Astrocyte (in vitro differentiated cells and primary cell): ENCODE measurements around the gene DDX25. TPM values are rescaled to one million over a fixed set of nuclear protein-coding genes. Genes with fewer than 3 reads are reported as not detected.
A peak's percentile ranks its signal among the peaks of the same experiment; 100 is the strongest.

ENCODE experiments used
- DNase-seq: peaks from one replicate; pipeline ENCODE4 v3.0.0-alpha.2; 2010; ENCODE audit warnings: low read depth
- FAIRE-seq: peaks from 2 replicates; lab custom pipeline; 2011; peaks lifted over from hg19 to GRCh38; lab: Jason Lieb, UNC
- H2AFZ ChIP-seq: 2 replicates; pipeline ENCODE4 v1.6.0; 2012; ENCODE audit warnings: low read depth, low read length, inconsistent platforms
- H3K27ac ChIP-seq: 2 replicates; pipeline ENCODE4 v1.5.1; 2011; ENCODE audit warnings: low read depth, low read length, inconsistent platforms
- H3K27me3 ChIP-seq: 2 replicates; pipeline ENCODE4 v1.6.0; 2011; ENCODE audit warnings: low read length, inconsistent platforms; ENCODE audit not compliant: insufficient read depth
- H3K36me3 ChIP-seq: 2 replicates; pipeline ENCODE4 v1.5.1; 2011; ENCODE audit warnings: low read length, inconsistent platforms; ENCODE audit not compliant: insufficient read depth
- H3K4me1 ChIP-seq: 2 replicates; pipeline ENCODE4 v1.5.1; 2011; ENCODE audit warnings: low read length, inconsistent platforms; ENCODE audit not compliant: insufficient read depth
- H3K4me2 ChIP-seq: 2 replicates; pipeline ENCODE4 v1.6.0; 2012; ENCODE audit warnings: low read length, inconsistent platforms
- H3K4me3 ChIP-seq: 2 replicates; pipeline ENCODE4 v1.5.1; 2011; ENCODE audit warnings: low read depth, mild to moderate bottlenecking, low read length, inconsistent platforms; ENCODE audit not compliant: insufficient read depth
- H3K79me2 ChIP-seq: 2 replicates; pipeline ENCODE4 v1.6.0; 2012; ENCODE audit warnings: mild to moderate bottlenecking, low read length, inconsistent platforms; ENCODE audit not compliant: insufficient read depth
- H3K9ac ChIP-seq: 2 replicates; pipeline ENCODE4 v1.6.0; 2012; ENCODE audit warnings: mild to moderate bottlenecking, low read length, inconsistent platforms
- H3K9me3 ChIP-seq: 2 replicates; pipeline ENCODE4 v1.5.1; 2012; ENCODE audit warnings: low read depth, mild to moderate bottlenecking, low read length, inconsistent platforms; ENCODE audit not compliant: insufficient read depth
- H4K20me1 ChIP-seq: 2 replicates; pipeline ENCODE4 v1.6.0; 2012; ENCODE audit warnings: low read length, inconsistent platforms; ENCODE audit not compliant: insufficient read depth
- H3K27ac Mint-ChIP-seq: one replicate; pipeline ENCODE4 v1.8.0; 2021; ENCODE audit warnings: mild to moderate bottlenecking, mixed read lengths; ENCODE audit not compliant: unreplicated experiment
- H3K27me3 Mint-ChIP-seq: one replicate; pipeline ENCODE4 v1.8.0; 2021; ENCODE audit warnings: low read depth, mixed read lengths; ENCODE audit not compliant: unreplicated experiment
- H3K36me3 Mint-ChIP-seq: one replicate; pipeline ENCODE4 v1.8.0; 2021; ENCODE audit warnings: low read depth, mixed read lengths; ENCODE audit not compliant: unreplicated experiment
- H3K4me1 Mint-ChIP-seq: one replicate; pipeline ENCODE4 v1.8.0; 2021; ENCODE audit warnings: low read depth, mixed read lengths; ENCODE audit not compliant: unreplicated experiment
- H3K4me3 Mint-ChIP-seq: one replicate; pipeline ENCODE4 v1.8.0; 2021; ENCODE audit warnings: mild to moderate bottlenecking, moderate library complexity, mixed read lengths; ENCODE audit not compliant: unreplicated experiment
- H3K9me3 Mint-ChIP-seq: one replicate; pipeline ENCODE4 v1.8.0; 2021; ENCODE audit warnings: mild to moderate bottlenecking, mixed read lengths; ENCODE audit not compliant: unreplicated experiment
- EZH2 ChIP-seq: IDR thresholded peaks from 2 replicates; pipeline ENCODE4 v1.6.1; 2012; ENCODE audit warnings: mild to moderate bottlenecking, low read length, inconsistent platforms; ENCODE audit not compliant: insufficient read depth
- total RNA-seq: library from RNA; stranded (reverse); gene quantifications from 2 replicates; pipeline ENCODE4 v1.2.1, GENCODE V29; 2021
- TF ChIP-seq, protein P1 (sequence below): IDR thresholded peaks from 2 replicates; pipeline ENCODE4 v1.5.1; 2011; ENCODE audit warnings: low read depth, mild to moderate bottlenecking, inconsistent platforms, low read length, moderate library complexity; ENCODE audit not compliant: insufficient read depth

Gene DDX25
- total RNA-seq, 1 donor from 2014 or later = 1.1 TPM

- Mint-ChIP-seq H3K4me3 (peak overlapping the region; percentile 30), H3K36me3 (peaks cover 8% of the 10 kb centered on the region), H3K27me3 (no peaks in the 10 kb centered on the region), H3K4me1 (peaks cover 8% of the 10 kb centered on the region), H3K27ac (peak overlapping the region; percentile 50), H3K9me3 (peaks cover 1% of the 10 kb centered on the region)
- DNase-seq = peak; percentile 45
- H3K4me1 ChIP-seq = no peaks in the 10 kb centered on the region
- no peak for FAIRE-seq
- peaks cover 4% of the 10 kb centered on the region for H3K27me3 ChIP-seq
- H4K20me1 ChIP-seq = no peaks in the 10 kb centered on the region
- H3K79me2 ChIP-seq = no peaks in the 10 kb centered on the region
- no peaks in the 10 kb centered on the region for H3K36me3 ChIP-seq
- no peak overlapping the region for H3K9ac ChIP-seq
- TF ChIP-seq, protein P1, sequence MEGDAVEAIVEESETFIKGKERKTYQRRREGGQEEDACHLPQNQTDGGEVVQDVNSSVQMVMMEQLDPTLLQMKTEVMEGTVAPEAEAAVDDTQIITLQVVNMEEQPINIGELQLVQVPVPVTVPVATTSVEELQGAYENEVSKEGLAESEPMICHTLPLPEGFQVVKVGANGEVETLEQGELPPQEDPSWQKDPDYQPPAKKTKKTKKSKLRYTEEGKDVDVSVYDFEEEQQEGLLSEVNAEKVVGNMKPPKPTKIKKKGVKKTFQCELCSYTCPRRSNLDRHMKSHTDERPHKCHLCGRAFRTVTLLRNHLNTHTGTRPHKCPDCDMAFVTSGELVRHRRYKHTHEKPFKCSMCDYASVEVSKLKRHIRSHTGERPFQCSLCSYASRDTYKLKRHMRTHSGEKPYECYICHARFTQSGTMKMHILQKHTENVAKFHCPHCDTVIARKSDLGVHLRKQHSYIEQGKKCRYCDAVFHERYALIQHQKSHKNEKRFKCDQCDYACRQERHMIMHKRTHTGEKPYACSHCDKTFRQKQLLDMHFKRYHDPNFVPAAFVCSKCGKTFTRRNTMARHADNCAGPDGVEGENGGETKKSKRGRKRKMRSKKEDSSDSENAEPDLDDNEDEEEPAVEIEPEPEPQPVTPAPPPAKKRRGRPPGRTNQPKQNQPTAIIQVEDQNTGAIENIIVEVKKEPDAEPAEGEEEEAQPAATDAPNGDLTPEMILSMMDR = no peak
- TF ChIP-seq EZH2 = no peak
- H2AFZ ChIP-seq = no peak overlapping the region
- H3K27ac ChIP-seq = no peak overlapping the region
- H3K9me3 ChIP-seq = no peaks in the 10 kb centered on the region
- no peak overlapping the region for H3K4me2 ChIP-seq
- no peak overlapping the region for H3K4me3 ChIP-seq
Observed at GRCh38 chr11:125956391-125957134, 52.3 kb downstream of the DDX25 start.

DNA sequence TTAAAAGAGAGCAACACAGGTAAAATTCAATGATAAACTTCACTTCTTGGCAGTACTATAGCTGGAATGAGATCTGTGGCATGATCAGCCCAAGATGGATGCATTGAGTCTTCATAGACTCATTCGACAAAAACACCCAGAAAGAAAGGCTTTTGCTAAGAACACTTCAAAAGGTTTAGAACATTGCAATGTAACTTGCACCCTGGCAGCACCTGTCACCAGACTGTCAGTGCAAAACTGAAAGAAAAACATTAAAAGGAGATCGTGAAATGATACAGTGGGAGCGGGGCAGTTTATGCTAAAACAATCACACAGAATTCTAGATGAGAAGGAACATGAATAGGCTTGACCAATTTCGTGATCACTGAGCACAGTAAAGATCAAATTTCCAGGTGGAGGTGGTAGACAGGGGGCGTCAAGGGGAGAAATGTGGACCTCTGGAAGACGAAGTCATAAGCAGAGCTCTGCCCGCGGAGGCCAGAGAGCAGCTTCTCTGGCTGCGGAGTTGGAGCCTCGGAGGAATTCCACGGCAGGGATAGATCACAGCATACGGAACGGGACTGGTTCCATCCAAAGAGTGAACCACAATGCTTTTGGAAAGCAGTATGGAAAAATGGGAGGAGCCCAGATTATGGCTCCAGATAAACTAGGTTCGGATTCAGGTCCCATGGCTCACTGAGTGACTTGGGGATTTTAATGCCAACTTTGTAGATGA lies 53.5 kb downstream of the DDX25 start:
- no peak overlapping the region for H3K4me3 ChIP-seq
- no peak overlapping the region for H3K27ac ChIP-seq
- no peaks in the 10 kb centered on the region for H3K36me3 ChIP-seq
- no peak for FAIRE-seq
- no peak overlapping the region for H3K4me3 Mint-ChIP-seq
- DNase-seq = no peak
- H3K36me3 Mint-ChIP-seq = peaks cover 12% of the 10 kb centered on the region
- H3K9me3 ChIP-seq = no peaks in the 10 kb centered on the region
- TF ChIP-seq, protein P1 = no peak
- no peak for TF ChIP-seq EZH2
- H3K27me3 ChIP-seq = peaks cover under 1% of the 10 kb centered on the region
- no peak overlapping the region for H3K27ac Mint-ChIP-seq
- H3K4me1 ChIP-seq = no peaks in the 10 kb centered on the region
- peaks cover 1% of the 10 kb centered on the region for H3K9me3 Mint-ChIP-seq
- no peaks in the 10 kb centered on the region for H3K27me3 Mint-ChIP-seq
- no peak overlapping the region for H3K9ac ChIP-seq
- peaks cover 8% of the 10 kb centered on the region for H3K4me1 Mint-ChIP-seq
- no peak overlapping the region for H3K4me2 ChIP-seq
- H3K79me2 ChIP-seq = no peaks in the 10 kb centered on the region
- H4K20me1 ChIP-seq = no peaks in the 10 kb centered on the region
- no peak overlapping the region for H2AFZ ChIP-seq
